Measurements from ENCODE around the gene LIMK2. TPM values are rescaled to one million over a fixed set of nuclear protein-coding genes. Genes with fewer than 3 reads are reported as not detected.
A peak's percentile ranks its signal among the peaks of the same experiment; 100 is the strongest.

Gene LIMK2
- total and polyA plus RNA-seq, 8 donors: 19.9 to 541 (median 97.2) TPM

GRCh38 chr22:31287818-31288495, 75.9 kb downstream of the LIMK2 start:
- peaks cover 46 to 95% (median 65%) of the 10 kb centered on the region in 4 donors for H3K4me1 ChIP-seq
- 78 to 92% (median 89%) methylated on average over 6 of the region's 6 CpGs for WGBS, 5 donors
- no peak for DNase-seq
- peaks cover 36 to 67% (median 62%) of the 10 kb centered on the region in 4 donors for H3K36me3 ChIP-seq
- intact Hi-C loops (cut with DNase I; ENCODE audit: low total_unique reads): no loop called here
- peak in 1 of 3 donors; percentile 21 for TF ChIP-seq POLR2AphosphoS5 (IDR thresholded peaks at IDR 0.05)
- TF ChIP-seq POLR2A (IDR thresholded peaks at IDR 0.05): no peak
- TF ChIP-seq, protein P1, sequence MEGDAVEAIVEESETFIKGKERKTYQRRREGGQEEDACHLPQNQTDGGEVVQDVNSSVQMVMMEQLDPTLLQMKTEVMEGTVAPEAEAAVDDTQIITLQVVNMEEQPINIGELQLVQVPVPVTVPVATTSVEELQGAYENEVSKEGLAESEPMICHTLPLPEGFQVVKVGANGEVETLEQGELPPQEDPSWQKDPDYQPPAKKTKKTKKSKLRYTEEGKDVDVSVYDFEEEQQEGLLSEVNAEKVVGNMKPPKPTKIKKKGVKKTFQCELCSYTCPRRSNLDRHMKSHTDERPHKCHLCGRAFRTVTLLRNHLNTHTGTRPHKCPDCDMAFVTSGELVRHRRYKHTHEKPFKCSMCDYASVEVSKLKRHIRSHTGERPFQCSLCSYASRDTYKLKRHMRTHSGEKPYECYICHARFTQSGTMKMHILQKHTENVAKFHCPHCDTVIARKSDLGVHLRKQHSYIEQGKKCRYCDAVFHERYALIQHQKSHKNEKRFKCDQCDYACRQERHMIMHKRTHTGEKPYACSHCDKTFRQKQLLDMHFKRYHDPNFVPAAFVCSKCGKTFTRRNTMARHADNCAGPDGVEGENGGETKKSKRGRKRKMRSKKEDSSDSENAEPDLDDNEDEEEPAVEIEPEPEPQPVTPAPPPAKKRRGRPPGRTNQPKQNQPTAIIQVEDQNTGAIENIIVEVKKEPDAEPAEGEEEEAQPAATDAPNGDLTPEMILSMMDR (IDR thresholded peaks at IDR 0.05): no peak
- H3K27me3 ChIP-seq: no peaks in the 10 kb centered on the region
- H3K27ac ChIP-seq: peak overlapping the region; percentile 22 to 97 (median 95)
- H3K9me3 ChIP-seq: no peaks in the 10 kb centered on the region
- peak overlapping the region in 2 of 4 donors; percentile 11 to 70 for H3K4me3 ChIP-seq

- DNase-seq: no peak
- Histone ChIP-seq H3K36me3 (peaks cover 29 to 59% (median 55%) of the 10 kb centered on the region in 4 donors), H3K4me1 (peaks cover 48 to 94% (median 69%) of the 10 kb centered on the region in 4 donors), H3K4me3 (peak overlapping the region in 3 of 4 donors; percentile 60 to 70 (median 63)), H3K9me3 (no peaks in the 10 kb centered on the region), H3K27ac (peak overlapping the region; percentile 32 to 97 (median 95)), H3K27me3 (no peaks in the 10 kb centered on the region)
- 62 to 69% (median 67%) methylated on average over 5 of the region's 5 CpGs for WGBS, 5 donors
- intact Hi-C loops (cut with DNase I; ENCODE audit: low total_unique reads): no loop called here
- peak in 1 of 3 donors; percentile 14 for TF ChIP-seq POLR2AphosphoS5 (IDR thresholded peaks at IDR 0.05)
- TF ChIP-seq, protein P1 (IDR thresholded peaks at IDR 0.05): no peak
Observed at GRCh38 chr22:31288496-31289240, 76.6 kb downstream of the LIMK2 start.

GRCh38 chr22:31289344-31289743, 77.2 kb downstream of the LIMK2 start:
- Histone ChIP-seq H3K36me3 (peaks cover 23 to 53% (median 48%) of the 10 kb centered on the region in 4 donors), H3K9me3 (no peaks in the 10 kb centered on the region), H3K4me1 (peaks cover 45 to 93% (median 68%) of the 10 kb centered on the region in 4 donors), H3K27me3 (no peaks in the 10 kb centered on the region), H3K27ac (peak overlapping the region; percentile 95 to 97 (median 95)), H3K4me3 (peak overlapping the region; percentile 56 to 70 (median 62))
- TF ChIP-seq POLR2AphosphoS5 (IDR thresholded peaks at IDR 0.05) (no peak), EP300 (IDR thresholded peaks at IDR 0.05) (no peak), POLR2A (IDR thresholded peaks at IDR 0.05) (no peak)
- TF ChIP-seq, protein P1 (IDR thresholded peaks at IDR 0.05): no peak
- DNase-seq: peak; percentile 44 to 47
- WGBS, 5 donors: 46 to 72% (median 63%) methylated on average over 10 to 13 of the region's 13 CpGs
- intact Hi-C loops (cut with DNase I; ENCODE audit: low total_unique reads): no loop called here

Data from stomach (tissue), 9 donors.